ENCODE results near the gene PLCB1. TPM values are rescaled to one million over a fixed set of nuclear protein-coding genes. Genes with fewer than 3 reads are reported as not detected.

PLCB1 gene
- total and polyA plus RNA-seq, 10 of the 15 experiments (the other 5 are each of a cell fraction or from before 2014, with no cell fraction given): 0.05 to 5.3 (median 0.17) TPM; not detected in 1

DNA sequence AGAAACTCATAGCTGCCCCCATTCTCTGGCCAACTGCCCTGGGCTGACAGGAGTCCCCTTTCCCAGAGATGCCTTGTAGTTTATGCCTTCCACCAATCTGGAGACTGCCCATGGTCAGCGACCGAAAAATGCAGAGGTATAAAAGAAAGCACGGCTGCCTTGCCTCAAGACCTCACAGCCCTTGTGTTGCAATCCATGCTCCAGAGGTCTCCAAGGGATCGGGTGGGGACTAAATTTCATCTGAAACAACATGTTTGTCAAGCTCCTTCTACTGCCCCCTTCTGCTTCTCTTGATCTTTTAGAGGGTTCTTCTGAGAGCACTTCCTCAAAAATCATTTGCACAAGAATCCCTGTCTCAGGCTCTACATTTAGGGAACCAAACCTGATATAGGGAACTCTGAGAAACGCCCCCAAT lies 128.8 kb downstream of the PLCB1 start:
- ChIA-PET RAD21 (ENCODE audit: unreplicated experiment) (no interaction called here), CTCF (interaction anchor here (1.3 kb wide), 1 partner anchor 462 kb away, joined by 5 read pairs; no protein-coding TSS in a partner anchor), SMC1A (ENCODE audit: uncharacterized antibody, unreplicated experiment) (interaction anchor here (1.1 kb wide), 1 partner anchor 251 kb away, joined by 3 read pairs; no protein-coding TSS in a partner anchor), POLR2A (no interaction called here)
- intact Hi-C loops (cut with micrococcal nuclease; ENCODE audit: unreplicated experiment) (no loop called here), in situ Hi-C loops (cut with MboI) (no loop called here)
- H3K4me2 ChIP-seq (ENCODE audit: control insufficient read depth, insufficient read depth): no peak overlapping the region
- no peak for ATAC-seq
- no peak overlapping the region for H3K27ac ChIP-seq (ENCODE audit: control insufficient read depth, insufficient read depth)
- DNase-seq (ENCODE audit: low read depth, low spot score): no peak
- no peak overlapping the region for H3K9ac ChIP-seq (ENCODE audit: control insufficient read depth, insufficient read depth, low read length)
- 45% methylated on average over 5 of the region's 5 CpGs for WGBS (ENCODE audit: insufficient coverage, insufficient replicate concordance, low lambda C conversion rate, missing lambda C conversion rate)
- no peaks in the 10 kb centered on the region for H3K36me3 ChIP-seq (ENCODE audit: control insufficient read depth in 2 of 2, insufficient read depth in 2 of 2, low read length in 1 of 2)
- no peaks in the 10 kb centered on the region for H4K20me1 ChIP-seq (ENCODE audit: control insufficient read depth, insufficient read depth)
- H3K9me3 ChIP-seq (replicated peaks; ENCODE audit: control insufficient read depth, insufficient read depth, low read length): no peaks in the 10 kb centered on the region
- FAIRE-seq: no peak
- TF ChIP-seq SMAD5 (IDR thresholded peaks at IDR 0.05; ENCODE audit: low read depth): no peak
- peak; percentile 40; the same call in 1 of the 2 replicates for TF ChIP-seq SPI1 (IDR thresholded peaks at IDR 0.05; ENCODE audit: borderline replicate concordance, insufficient read depth, low read depth, low read length)
- H2AFZ ChIP-seq (ENCODE audit: control insufficient read depth, low read depth, low read length): no peak overlapping the region
- no peaks in the 10 kb centered on the region for H3K27me3 ChIP-seq (replicated peaks in 1 of 2; ENCODE audit: control insufficient read depth in 2 of 2, insufficient read depth in 2 of 2, low read length in 1 of 2)
- no TSS peak for BruUV-seq (replicated peaks)
- H3K79me2 ChIP-seq (ENCODE audit: control insufficient read depth, insufficient read depth, low read length): no peaks in the 10 kb centered on the region
- no peak overlapping the region for H3K4me3 ChIP-seq
- H3K4me1 ChIP-seq (ENCODE audit: control insufficient read depth, insufficient read depth, low read length): no peaks in the 10 kb centered on the region

DNA sequence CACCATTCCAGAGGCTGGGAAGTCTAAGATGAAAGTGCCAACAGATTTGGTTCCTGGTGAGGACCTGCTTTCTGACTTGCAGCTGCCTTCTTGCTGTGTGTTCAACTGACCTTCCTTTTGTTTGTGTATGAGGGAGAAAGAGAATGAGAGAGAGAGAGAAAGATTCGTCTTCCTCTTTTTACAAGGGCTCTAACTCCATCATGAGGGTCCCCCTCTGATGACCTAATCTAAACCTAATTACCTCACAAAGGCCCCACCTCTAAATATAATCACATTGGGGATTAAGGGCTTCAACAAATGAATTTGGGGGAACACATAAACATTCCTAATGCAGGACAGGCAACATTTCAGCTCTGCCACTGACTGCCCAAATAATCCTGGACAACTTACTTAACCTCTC lies 130.7 kb downstream of the PLCB1 start:
- TF ChIP-seq SP1 (IDR thresholded peaks at IDR 0.05; ENCODE audit: low read depth, low read length) (no peak), RFX5 (IDR thresholded peaks at IDR 0.05; ENCODE audit: low read depth, low read length) (no peak), SRF (IDR thresholded peaks at IDR 0.05; ENCODE audit: low read depth in 2 of 2, low read length in 2 of 2) (no peak), BCLAF1 (IDR thresholded peaks at IDR 0.05) (no peak)
- TF ChIP-seq, protein P1, sequence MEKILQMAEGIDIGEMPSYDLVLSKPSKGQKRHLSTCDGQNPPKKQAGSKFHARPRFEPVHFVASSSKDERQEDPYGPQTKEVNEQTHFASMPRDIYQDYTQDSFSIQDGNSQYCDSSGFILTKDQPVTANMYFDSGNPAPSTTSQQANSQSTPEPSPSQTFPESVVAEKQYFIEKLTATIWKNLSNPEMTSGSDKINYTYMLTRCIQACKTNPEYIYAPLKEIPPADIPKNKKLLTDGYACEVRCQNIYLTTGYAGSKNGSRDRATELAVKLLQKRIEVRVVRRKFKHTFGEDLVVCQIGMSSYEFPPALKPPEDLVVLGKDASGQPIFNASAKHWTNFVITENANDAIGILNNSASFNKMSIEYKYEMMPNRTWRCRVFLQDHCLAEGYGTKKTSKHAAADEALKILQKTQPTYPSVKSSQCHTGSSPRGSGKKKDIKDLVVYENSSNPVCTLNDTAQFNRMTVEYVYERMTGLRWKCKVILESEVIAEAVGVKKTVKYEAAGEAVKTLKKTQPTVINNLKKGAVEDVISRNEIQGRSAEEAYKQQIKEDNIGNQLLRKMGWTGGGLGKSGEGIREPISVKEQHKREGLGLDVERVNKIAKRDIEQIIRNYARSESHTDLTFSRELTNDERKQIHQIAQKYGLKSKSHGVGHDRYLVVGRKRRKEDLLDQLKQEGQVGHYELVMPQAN (conservative IDR thresholded peaks at IDR 0.05): no peak
- BruUV-seq (replicated peaks): no TSS peak
- WGBS (ENCODE audit: insufficient coverage, insufficient replicate concordance, low lambda C conversion rate, missing lambda C conversion rate): 0% methylated on average over 1 of the region's 1 CpG
- SMC1A ChIA-PET (ENCODE audit: uncharacterized antibody, unreplicated experiment): no interaction called here
- no peak overlapping the region for H3K27ac ChIP-seq (ENCODE audit: control insufficient read depth, insufficient read depth)
- no peaks in the 10 kb centered on the region for H3K9me3 ChIP-seq (replicated peaks; ENCODE audit: control insufficient read depth, insufficient read depth, low read length)
- H3K9ac ChIP-seq (ENCODE audit: control insufficient read depth, insufficient read depth, low read length): no peak overlapping the region
- no peak for ATAC-seq
- no peak for DNase-seq (ENCODE audit: low read depth, low spot score)
- RAD21 ChIA-PET (ENCODE audit: unreplicated experiment): no interaction called here
- POLR2A ChIA-PET: interaction anchor here (1.3 kb wide), 1 partner anchor 18 kb away, joined by 3 read pairs; no protein-coding TSS in a partner anchor
- no peak overlapping the region for H3K4me3 ChIP-seq
- FAIRE-seq: no peak
- no peaks in the 10 kb centered on the region for H3K36me3 ChIP-seq (ENCODE audit: control insufficient read depth in 2 of 2, insufficient read depth in 2 of 2, low read length in 1 of 2)
- H3K4me2 ChIP-seq (ENCODE audit: control insufficient read depth, insufficient read depth): no peak overlapping the region
- H4K20me1 ChIP-seq (ENCODE audit: control insufficient read depth, insufficient read depth): no peaks in the 10 kb centered on the region
- no peak overlapping the region for H2AFZ ChIP-seq (ENCODE audit: control insufficient read depth, low read depth, low read length)
- H3K79me2 ChIP-seq (ENCODE audit: control insufficient read depth, insufficient read depth, low read length): no peaks in the 10 kb centered on the region
- no peaks in the 10 kb centered on the region for H3K4me1 ChIP-seq (ENCODE audit: control insufficient read depth, insufficient read depth, low read length)
- CTCF ChIA-PET: no interaction called here
- H3K27me3 ChIP-seq (replicated peaks in 1 of 2; ENCODE audit: control insufficient read depth in 2 of 2, insufficient read depth in 2 of 2, low read length in 1 of 2): no peaks in the 10 kb centered on the region
- intact Hi-C loops (cut with micrococcal nuclease; ENCODE audit: unreplicated experiment): no loop called here
- in situ Hi-C loops (cut with MboI): no loop called here
